ENCODE data around the gene RBFOX1.

GRCh38 chr16:7581175-7581574, 248.5 kb downstream of the RBFOX1 start:
- TF ChIP-seq CTCF (IDR thresholded peaks at IDR 0.05) (no peak), POLR2A (IDR thresholded peaks at IDR 0.05) (no peak)

All from Peyer's patch (tissue), 4 donors.